GM13977 (cell line): ENCODE data around the gene PRDM16.
"Not testable (repeated sequence)": the region's sequence is repeated elsewhere in the genome, so short reads cannot be mapped to it uniquely, and the experiment has no call there.

ENCODE experiments used
- DNase-seq: peaks from one replicate; pipeline ENCODE4 v3.0.0; 2012; ENCODE audit warnings: low spot score
- CTCF ChIP-seq: IDR thresholded peaks from 2 replicates; pipeline ENCODE4 v1.5.1; 2012; ENCODE audit warnings: mild to moderate bottlenecking, control low read depth; ENCODE audit not compliant: insufficient read depth; ENCODE audit errors: extremely low read depth, missing control alignments
- in situ Hi-C: fragments of 300-500 bp; cut with MboI; formaldehyde crosslinking; loops from one replicate; pipeline ENCODE4 v1.12.0; 2022; ENCODE audit warnings: low sequenced_read_pairs, low pct_unique_long_range_greater_than_20kb, mixed read lengths, inconsistent platforms; ENCODE audit not compliant: unreplicated experiment

Gene PRDM16

GRCh38 chr1:3237994-3238702, 169.1 kb downstream of the PRDM16 start:
- TF ChIP-seq CTCF = no peak
- in situ Hi-C loops = no loop called here
- DNase-seq = no peak

GRCh38 chr1:3238703-3239278, 169.8 kb downstream of the PRDM16 start:
- DNase-seq = no peak
- no peak for TF ChIP-seq CTCF
- in situ Hi-C loops = no loop called here

GRCh38 chr1:3239991-3240390, 171.0 kb downstream of the PRDM16 start:
- DNase-seq, in situ Hi-C loops: not testable (repeated sequence)

- TF ChIP-seq CTCF = no peak
- DNase-seq = no peak
- in situ Hi-C loops = no loop called here
These were observed 171.7 kb downstream of the PRDM16 start for GRCh38 chr1:3240524-3241235.

- no peak for DNase-seq
- no peak for TF ChIP-seq CTCF
- in situ Hi-C loops = no loop called here
These were observed 172.2 kb downstream of the PRDM16 start for GRCh38 chr1:3241236-3241550.

GRCh38 chr1:3241673-3242407, 172.8 kb downstream of the PRDM16 start:
- no peak for TF ChIP-seq CTCF
- in situ Hi-C loops = no loop called here
- DNase-seq = no peak
